Fibroblast of skin of left quadriceps (primary cell): ENCODE data around the gene GSTT2B.
A peak's percentile ranks its signal among the peaks of the same experiment; 100 is the strongest.
"Not testable (repeated sequence)": the region's sequence is repeated elsewhere in the genome, so short reads cannot be mapped to it uniquely, and the experiment has no call there.

Experiments
- DNase-seq, 2 experiments: peaks; one replicate each; pipeline ENCODE4 v3.0.0-alpha.2; 2013; ENCODE audit warnings: low read depth in 2 of 2

The GSTT2B gene

GRCh38 chr22:23940166-23940565 is 20.8 kb downstream of the GSTT2B start:
- not testable (repeated sequence) for DNase-seq

GRCh38 chr22:23939017-23939357 is 22.0 kb downstream of the GSTT2B start:
- DNase-seq, result no peak

- DNase-seq, result no peak
Observed at GRCh38 chr22:23938328-23939016, 22.5 kb downstream of the GSTT2B start.

GRCh38 chr22:23926561-23926960 is 34.4 kb downstream of the GSTT2B start:
- no peak for DNase-seq

- no peak for DNase-seq
Observed at GRCh38 chr22:23925020-23925606, 35.9 kb downstream of the GSTT2B start.

GRCh38 chr22:23922921-23923320 is 38.1 kb downstream of the GSTT2B start:
- DNase-seq, result no peak

GRCh38 chr22:23921586-23922201 is 39.3 kb downstream of the GSTT2B start:
- not testable (repeated sequence) for DNase-seq

- DNase-seq, result not testable (repeated sequence)
Observed at GRCh38 chr22:23920267-23920611, 40.8 kb downstream of the GSTT2B start.

GRCh38 chr22:23915290-23915689 is 45.7 kb downstream of the GSTT2B start:
- no peak for DNase-seq

- peak; percentile 96 to 97 for DNase-seq
Observed at GRCh38 chr22:23913661-23914353, 47.2 kb downstream of the GSTT2B start.

- DNase-seq, result no peak
Observed at GRCh38 chr22:23913306-23913660, 47.7 kb downstream of the GSTT2B start.

- no peak for DNase-seq
Observed at GRCh38 chr22:23912293-23912903, 48.6 kb downstream of the GSTT2B start.

- no peak for DNase-seq
Observed at GRCh38 chr22:23911318-23911980, 49.5 kb downstream of the GSTT2B start.

- no peak for DNase-seq
Observed at GRCh38 chr22:23910496-23911190, 50.4 kb downstream of the GSTT2B start.

GRCh38 chr22:23909296-23909898 is 51.6 kb downstream of the GSTT2B start:
- no peak for DNase-seq

GRCh38 chr22:23908587-23909205 is 52.3 kb downstream of the GSTT2B start:
- no peak for DNase-seq

- not testable (repeated sequence) for DNase-seq
Observed at GRCh38 chr22:23907423-23907822, 53.6 kb downstream of the GSTT2B start.
